HG02938 (cell line): ENCODE measurements around the gene CCL28.
"Not testable (repeated sequence)": the region's sequence is repeated elsewhere in the genome, so short reads cannot be mapped to it uniquely, and the experiment has no call there.

Experiments
- ATAC-seq: cut with Tn5 transposase; IDR thresholded peaks from one replicate; pipeline ENCODE4 v1.9.1; 2021; ENCODE audit warnings: mild to moderate bottlenecking, moderate library complexity; ENCODE audit not compliant: unreplicated experiment

Gene CCL28, protein sequence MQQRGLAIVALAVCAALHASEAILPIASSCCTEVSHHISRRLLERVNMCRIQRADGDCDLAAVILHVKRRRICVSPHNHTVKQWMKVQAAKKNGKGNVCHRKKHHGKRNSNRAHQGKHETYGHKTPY

DNA sequence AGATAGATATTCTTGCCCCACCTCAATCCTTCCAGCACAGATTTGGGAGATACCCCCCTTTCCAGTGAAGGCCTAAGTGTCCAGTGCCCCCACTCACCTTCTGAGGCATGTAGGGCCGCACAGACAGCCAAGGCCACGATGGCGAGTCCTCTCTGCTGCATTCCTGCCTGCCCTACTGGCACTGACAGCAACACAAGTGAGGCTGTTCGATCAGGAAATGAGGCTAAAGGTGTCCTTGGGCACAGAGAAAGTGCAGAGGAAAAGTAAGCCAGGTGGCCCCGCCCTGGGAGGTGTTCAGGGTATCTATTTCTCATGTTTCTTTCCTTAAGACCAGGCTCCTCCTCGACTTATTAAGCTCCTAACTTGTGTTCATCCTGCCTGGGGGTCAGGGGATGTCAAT lies at the start of gene CCL28:
Gene CCL28 (minus strand): TSS at position 236 of the 400 bp plus-strand sequence. CDS start 75 bp downstream, at position 161.
- no peak for ATAC-seq

DNA sequence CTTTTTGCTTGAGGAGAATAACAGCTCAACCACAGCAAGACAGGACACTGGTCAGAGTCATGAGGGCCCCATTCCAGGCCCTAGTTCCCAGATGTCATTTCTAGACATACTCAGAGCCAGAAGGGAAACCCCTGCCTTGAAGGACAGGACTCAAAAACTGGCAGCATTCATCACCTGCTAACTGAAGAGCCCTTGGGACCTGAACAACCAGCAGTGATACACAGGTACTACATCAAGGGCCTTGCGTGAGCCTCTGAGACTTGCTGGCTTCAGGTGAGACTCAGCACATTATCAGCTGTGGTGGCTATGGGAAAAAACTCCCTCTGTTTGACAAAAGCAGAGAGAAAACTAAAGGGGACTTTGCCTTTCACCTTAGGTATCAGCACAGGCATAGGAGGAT lies 48.9 kb upstream of the CCL28 start:
- no peak for ATAC-seq

DNA sequence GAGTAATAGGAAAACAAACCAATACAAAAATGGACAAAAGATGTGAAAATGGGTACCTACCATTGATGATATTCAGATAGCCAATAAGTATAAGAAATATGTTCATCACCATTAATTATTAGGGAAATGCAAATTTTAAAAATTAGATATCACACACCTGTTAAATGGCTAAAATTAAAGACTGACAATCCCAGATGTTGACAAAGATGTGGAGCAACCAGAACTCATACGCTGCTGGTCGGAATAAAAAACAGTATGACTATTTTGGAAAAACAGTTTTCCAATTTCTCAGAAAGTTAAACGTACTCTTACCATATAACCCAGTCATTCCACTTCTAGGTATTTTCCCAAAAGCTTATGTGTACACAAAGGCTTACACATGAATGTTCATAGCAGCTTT lies 44.4 kb upstream of the CCL28 start:
- ATAC-seq: no peak

DNA sequence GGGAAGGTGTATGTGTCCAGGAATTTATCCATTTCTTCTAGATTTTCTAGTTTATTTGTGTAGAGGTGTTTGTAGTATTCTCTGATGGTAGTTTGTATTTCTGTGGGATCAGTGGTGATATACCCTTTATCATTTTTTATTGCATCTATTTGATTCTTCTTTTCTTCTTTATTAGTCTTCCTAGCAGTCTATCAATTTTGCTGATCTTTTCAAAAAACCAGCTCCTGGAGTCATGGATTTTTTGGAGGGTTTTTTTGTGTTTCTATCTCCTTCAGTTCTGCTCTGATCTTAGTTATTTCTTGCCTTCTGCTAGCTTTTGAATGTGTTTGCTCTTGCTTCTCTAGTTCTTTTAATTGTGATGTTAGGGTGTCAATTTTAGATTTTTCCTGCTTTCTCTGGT lies 29.4 kb upstream of the CCL28 start:
- ATAC-seq: not testable (repeated sequence)

DNA sequence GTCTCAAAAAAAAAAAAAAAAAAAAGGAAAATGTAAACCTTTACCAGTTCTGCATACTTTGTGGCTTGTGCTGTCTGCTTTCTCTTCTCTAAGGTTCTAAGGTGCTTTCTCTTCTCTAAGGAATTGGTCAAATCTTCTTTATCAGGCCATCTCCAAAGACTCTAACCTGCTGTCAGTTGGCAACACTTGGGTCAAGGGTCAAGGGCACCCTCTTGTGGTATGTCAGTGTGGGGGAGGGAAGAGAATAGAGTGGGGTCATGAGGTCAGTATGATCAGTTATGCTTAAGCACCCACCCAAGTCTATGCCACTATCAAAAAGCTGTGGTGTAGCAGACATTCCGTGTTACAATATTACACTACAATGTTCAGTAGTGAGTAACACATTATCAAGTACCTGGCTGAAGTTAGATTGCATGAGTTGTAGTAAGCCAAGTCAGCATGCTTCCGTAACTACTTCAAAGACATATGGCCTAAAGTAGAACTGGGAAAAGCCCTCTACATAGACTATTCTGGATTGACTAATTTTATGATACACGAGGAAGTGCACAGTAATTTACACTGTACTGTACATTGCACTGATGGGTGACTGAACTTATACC lies 25.0 kb upstream of the CCL28 start:
- no peak for ATAC-seq

DNA sequence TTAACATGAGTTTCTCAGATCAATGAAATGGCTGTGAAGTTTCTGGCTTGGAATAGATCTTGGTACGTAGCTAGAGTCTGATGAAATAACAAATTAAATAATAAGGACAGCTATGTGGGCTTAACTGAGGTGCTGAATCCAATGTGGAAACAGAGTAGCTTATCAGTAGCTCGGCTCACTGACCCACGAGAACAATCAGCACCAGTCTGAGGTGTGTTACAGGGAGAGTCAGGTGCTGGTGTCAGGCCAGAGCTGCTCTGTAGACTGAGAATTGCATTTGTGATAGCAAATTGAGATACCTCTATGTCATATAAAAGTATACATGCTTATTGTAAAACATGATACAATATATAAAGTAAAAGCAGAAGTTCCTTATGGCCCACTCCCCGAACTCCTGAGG lies 21.2 kb upstream of the CCL28 start:
- ATAC-seq: no peak

DNA sequence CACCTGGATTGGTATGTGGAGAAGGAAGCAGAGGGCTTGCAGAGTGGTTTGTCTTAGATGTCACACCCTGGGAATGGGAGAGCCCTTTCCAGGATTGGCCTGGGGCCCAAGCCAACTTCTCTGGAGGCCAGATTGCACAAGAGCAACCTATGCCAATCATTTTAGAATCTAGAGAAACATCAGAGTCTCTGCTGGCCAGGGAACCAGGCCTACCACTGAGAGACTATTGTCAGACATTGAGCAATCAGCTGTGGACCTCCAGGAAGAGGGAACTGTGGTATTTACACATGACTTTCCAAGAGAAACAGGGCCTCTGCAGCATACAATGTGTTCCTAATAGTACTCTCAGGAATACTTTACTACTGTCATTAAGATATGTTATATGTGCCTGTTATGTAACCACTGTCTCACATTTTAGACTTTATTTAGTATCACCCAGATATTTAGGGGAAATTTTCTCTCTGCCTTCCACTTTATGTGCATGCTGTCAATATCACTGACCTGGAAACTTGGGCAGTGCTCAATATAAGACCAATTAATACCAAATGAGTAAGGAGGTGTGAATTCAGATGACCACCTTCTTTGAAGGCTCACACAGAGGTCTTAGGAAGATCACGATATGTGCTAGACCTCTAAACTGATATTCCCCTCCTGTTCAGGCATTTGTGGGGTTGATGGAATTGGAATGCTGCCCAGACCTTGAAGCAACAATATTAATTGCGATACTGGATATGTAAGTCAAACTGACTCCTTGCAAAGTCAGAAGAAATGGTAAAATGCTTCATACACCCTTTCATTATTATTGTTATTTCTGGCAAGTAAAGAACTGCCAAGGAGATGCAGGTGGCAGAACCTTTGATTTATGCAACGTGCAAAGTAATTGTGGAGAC lies 20.5 kb upstream of the CCL28 start:
- ATAC-seq: no peak

DNA sequence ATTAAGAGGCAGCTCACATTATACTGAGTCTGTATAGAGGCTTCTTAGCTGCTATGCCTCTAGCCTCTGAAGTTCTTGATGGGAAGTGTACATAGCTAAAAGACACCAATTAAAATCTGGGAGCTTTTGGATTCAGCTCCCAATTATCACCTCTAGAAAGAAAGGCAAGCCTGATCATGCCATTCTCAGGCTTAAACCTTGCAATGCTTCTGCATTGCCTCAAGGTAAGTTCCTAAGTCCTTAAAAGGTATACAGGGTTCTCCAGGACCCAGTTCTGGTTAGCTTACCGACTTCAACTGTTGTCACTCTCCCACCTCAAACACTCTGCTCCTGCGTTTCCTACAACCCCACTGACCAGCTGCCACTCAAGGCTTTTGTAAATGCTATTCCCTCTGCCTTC lies 17.5 kb upstream of the CCL28 start:
- no peak for ATAC-seq

DNA sequence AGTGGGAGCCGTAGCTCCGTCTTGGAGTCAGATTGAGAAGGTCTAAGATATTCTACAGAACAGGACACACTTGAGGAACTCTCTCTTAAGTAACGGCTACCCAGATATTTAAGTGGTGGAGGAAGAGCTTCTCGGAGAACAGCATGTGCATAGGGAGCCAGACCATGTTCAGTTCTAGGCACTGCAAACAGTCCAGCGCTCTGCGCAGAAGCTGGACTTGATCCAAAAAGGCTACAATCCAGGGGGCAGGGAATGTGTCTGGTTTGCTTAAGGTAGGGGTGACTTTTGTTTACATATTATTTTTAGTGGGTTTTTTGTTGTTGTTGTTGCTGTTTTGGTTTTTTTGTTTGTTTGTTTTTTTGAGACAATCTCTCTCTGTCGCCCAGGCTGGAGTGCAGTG lies 16.8 kb upstream of the CCL28 start:
- ATAC-seq: no peak

DNA sequence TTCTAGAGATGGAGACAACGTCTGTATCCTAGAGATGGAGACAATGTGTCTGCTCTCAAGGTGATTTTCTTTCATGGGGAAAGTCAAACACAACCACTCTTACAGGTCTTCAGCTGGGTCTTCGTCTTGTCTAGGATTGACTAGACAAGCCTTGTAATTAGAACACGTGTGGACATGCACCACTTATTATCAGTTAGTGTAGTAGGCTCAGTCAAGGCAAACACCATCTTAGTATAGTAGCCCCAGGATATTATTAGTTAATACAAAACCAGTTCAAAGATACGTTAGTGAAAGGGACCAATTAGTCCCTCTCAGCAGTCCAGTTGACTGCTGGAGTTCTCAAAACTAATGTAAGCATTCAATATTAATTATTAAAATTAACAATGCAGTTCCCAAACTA lies 15.1 kb upstream of the CCL28 start:
- ATAC-seq: no peak

DNA sequence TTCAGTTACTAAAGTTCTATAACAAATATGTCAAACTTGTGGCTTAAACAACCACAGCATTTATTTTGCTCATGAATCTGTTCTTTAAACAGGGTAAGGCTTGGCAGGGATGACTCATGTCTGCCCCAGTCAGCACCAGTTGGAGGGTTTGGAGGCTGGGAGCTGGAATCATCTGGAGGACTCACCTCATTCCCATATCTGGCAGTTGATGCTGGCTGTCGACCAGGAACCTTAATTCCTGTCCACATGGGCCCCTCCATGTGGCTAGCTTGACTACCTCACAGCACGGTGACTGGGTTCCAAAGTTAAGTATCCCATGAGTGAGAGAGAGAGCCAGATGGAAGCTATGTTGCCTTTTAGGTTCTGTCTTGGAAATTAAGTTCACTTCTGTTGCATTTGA lies 13.8 kb upstream of the CCL28 start:
- no peak for ATAC-seq

DNA sequence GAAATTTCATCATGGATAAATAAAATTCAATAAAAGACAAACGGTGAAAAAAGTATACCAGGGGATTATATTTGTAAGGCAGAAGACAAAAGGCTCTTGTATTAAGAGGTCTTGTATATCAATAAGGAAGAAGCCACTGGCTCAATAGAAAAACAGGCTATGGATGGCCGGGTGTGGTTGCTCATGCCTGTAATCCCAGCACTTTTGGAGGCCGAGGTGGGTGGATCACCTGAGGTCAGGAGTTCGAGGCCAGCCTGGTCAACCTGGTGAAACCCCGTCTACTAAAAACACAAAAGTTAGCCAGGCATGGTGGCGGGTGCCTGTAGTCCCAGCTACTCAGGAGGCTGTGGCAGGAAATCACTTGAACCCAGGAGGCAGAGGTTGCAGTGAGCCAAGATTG lies 10.9 kb upstream of the CCL28 start:
- ATAC-seq: not testable (repeated sequence)

DNA sequence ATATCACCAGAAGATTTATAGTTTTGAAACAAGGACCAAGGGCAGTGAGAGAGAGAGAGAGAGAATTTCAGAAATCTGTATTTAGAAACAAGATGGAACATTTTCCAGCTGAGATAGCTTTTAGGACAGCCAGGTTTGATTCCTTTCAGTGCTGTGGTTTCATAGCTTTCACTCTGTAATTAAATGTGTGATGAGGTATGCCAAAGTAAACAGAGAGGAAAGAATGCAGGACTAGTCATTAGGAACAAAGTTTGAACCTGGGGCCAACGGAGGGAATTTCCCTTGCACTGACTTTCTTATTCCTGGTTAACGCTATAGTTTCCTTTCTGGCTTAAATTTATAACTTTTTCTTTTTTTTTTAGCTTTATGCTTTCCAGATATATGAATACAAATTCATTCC lies 10.0 kb upstream of the CCL28 start:
- no peak for ATAC-seq

DNA sequence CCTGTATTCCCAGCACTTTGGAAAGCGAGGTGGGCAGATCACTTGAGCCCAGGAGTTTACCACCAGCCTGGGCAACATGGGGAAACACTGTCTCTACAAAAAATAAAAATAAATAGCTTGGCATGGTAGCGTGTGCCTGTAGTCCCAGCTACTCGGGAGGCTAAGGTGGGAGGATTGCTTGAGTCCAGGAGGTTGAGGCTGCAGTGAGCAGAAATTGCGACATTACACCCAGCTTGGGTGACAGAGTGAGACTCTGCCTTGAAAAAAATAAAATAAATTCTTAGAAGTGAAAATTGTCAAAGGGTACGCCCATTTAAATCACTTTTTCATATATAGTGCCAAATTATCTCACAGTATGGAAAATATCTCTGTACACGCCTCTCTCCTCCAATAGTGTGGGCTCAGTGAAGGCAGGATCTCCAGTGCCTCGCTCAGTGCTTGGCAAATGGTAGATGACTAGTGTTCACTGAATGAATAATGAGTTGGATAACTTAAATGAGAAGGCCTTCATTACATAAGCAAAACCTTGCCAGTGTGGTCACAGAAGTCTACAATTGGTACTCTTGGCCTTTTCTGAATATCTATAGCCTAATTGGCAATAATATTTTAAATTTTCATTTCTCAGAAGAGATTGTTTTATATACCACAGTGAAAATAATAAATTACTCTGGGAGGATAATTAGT lies 9.4 kb upstream of the CCL28 start:
- ATAC-seq: no peak

DNA sequence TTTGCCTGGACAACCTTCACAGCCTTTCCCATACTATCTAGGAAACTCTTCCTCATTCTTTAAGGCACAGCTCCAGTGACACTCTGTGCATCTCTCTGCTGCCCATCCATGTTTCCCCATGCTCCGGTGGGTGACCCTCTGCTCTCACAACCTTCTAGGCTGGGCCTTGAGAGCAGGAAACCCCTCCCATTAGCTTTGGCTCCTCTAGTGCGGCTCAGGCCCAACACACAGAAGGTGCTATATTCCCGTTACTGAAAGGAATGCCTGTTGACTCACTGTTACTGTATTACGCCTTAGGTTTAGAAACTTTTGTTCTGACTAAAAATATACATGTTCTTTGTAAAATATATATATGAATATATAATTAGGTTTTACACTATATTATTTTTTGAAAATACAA lies 8.1 kb upstream of the CCL28 start:
- ATAC-seq: no peak

DNA sequence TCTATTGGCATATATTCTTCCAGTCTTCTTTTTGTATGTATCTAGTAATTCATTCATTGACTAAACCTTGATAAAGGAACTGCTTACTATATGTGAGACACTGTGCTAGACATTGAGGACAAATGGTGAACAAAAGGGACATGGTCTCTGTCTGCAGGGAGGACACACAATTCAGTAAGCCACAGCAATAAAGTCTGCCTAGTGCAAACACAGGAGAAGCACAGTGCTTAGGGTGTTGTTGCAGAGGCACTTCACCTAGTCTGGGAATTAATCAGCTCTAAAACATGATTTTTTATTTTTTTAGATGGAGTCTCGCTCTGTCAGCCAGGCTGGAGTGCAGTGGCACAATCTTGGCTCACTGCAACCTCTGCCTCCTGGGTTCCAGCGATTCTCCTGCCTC lies 6.4 kb upstream of the CCL28 start:
- ATAC-seq: no peak

DNA sequence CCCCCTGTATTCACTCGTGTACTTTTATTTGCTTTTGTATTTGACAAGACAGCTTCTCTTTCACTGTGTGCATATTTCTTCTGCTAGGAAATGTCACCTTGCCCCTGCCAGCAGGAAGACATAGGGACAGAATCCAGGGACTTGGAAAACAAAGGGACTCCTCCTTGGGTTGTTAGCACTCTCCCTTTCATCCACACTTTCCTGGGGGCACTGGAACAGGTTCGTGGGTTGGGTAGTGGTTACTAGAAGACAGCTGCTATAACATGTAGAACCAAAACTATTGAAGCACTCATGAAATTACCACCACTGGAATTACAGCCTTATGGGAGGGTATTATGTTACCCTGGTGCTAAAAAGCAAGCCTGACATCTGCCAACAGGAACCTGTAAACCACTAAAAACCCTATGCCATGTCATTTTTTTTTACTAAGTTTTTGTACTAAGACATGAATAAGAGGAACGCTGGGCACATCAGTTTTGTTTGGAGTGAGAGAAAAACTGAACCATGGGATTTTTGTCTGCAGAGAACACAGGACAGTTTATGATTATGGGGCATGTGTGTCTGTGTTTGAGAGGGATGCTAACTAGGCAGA lies 4.7 kb upstream of the CCL28 start:
- ATAC-seq: no peak

DNA sequence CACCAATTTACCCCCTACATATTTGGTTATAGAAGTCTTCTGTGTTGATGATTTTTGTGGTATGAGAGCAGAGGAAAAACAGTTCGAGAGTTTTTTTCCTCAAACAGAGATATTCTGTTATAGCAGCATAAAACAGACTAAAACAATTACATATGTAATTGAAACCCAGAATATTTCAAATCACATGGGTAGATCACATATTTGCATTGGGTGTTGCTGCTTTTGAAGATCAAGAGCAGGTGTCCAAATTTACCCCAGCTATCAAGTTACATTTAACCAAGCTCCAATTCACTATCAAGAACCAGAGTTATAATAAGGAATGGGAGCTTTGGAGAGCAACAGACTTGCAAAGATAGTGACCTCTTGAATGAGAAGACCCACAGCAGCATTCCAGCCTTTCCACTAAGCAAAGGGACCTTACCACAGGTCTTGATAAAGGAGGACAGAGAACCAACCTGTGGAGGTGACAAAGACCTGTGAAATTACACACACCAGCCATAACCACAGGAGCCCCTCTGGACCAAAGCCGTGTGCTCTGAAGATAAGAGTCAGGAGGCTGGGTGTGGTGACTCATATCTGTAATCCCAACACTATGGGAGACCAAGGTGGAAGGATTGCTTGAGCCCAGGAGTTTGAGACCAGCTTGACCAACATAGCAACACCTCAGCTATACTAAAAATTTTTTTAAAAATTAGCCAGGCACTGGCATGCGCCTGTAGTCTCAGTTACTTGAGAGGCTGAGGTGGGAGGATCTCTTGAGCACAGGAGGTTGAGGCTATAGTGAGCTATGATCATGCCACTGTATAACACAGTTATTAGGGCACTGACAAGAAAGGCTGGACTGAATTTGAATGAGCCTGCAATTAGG lies 4.0 kb upstream of the CCL28 start:
- no peak for ATAC-seq

DNA sequence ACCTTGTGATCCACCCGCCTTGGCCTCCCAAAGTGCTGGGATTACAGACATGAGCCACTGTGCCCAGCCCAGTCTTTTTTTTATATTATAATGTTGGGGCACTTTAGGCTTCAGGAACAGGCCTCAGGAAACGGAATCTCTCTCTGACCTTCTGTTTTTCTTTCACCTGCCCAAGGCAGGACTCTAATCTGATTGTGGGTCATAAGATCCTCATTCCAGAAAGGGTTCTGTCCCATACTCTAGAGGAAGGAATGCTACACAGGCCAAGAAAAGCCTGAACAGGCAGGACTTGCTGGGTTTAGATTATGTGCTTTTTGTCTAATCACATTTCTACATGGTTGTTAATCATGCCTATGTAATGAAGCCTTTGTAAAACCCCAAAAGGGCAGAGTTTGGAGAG lies 1.8 kb upstream of the CCL28 start:
- ATAC-seq: no peak

DNA sequence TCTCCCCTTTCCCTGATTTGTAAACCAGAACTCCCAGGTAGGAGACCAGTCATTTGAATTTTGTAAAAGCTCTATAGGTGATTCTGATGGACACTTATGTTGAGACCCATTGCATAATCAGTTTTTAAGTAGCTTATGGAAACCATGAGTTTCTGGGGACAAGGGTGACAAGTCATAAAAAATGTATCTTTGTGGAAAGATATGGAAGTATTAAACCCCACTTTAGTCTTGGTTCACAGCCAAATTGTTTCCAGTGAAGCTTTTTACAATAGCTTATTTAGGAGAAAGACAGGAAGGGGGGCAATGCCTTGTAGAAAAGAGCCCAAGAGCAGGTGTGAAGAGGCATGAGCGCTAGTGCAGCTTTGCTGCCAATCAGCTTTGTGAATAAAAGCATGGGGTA lies 453 bp upstream of the CCL28 start:
- no peak for ATAC-seq
